OCI-LY7 (cell line): ENCODE results near the gene ARHGAP6.

Experiments
- CTCF ChIP-seq: fragments of 200-600 bp; sonication (generic); conservative IDR thresholded peaks from 2 replicates; pipeline ENCODE4 v1.5.1; 2014; ENCODE audit warnings: mild to moderate bottlenecking, antibody characterized with exemption, low read length, moderate library complexity, mixed read lengths
- EZH2phosphoT487 ChIP-seq: fragments of 200-600 bp; sonication (generic); IDR thresholded peaks from 2 replicates; pipeline ENCODE4 v1.6.1; 2018; ENCODE audit warnings: low read depth, borderline replicate concordance, mild to moderate bottlenecking, mixed run types, antibody characterized with exemption, low read length, moderate library complexity, mixed read lengths

GRCh38 chrX:11421805-11422524 lies 243.8 kb downstream of the ARHGAP6 start:
- TF ChIP-seq CTCF = no peak
- no peak for TF ChIP-seq EZH2phosphoT487
